Measurements from ENCODE around the gene CHST15.
"Not testable (repeated sequence)": the region's sequence is repeated elsewhere in the genome, so short reads cannot be mapped to it uniquely, and the experiment has no call there.

Gene CHST15

DNA sequence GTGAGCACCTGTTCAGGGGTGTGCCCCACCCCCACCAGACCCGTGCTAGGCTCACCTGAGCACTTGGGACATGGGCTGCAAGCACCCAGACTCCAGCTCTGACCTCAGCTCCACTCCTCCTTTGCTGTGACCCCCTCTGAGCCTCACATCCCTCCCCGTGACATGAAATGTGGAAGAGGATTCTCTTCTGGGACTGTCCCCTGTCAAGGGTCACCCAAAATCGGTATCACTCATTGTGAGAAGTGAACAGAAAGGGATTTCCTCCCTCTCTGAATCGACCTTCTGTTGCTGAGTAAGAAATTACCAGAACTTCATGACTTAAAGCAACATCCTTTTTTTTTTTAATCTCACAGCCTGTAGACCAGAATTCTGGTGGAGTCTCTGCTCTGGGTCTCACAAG lies 6.2 kb upstream of the CHST15 start:
- no peaks in the 10 kb centered on the region for H3K9me3 ChIP-seq
- in situ Hi-C loops (cut with MboI; ENCODE audit: low sequenced_read_pairs) = no loop called here
- no peak for DNase-seq (ENCODE audit: low spot score in 2 of 2)
- no peaks in the 10 kb centered on the region for H3K36me3 ChIP-seq (replicated peaks)
- H3K27me3 ChIP-seq (ENCODE audit: low read depth) = peaks cover 2% of the 10 kb centered on the region
- H3K4me1 ChIP-seq = no peaks in the 10 kb centered on the region
- H3K4me3 ChIP-seq = no peak overlapping the region

DNA sequence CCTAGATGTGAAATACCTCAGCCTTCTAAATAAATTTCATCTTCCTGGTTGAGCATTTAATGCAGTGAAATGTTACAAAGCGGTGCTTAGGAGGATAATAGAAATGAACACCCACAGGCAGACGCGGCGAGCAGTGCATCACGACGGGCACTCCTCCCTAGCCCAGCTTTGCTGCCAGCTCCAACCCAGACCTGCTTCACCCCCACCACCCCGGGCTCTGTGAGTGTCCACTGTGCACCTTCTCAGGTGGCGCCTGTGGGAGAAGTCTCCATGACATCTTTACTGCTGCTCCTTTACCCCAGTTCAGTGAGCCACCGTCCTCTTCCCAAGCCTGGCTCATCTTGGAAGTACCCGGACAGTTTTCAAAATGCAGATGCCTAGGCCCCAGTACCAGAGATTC lies 5.2 kb upstream of the CHST15 start:
- Histone ChIP-seq H3K9me3 (no peaks in the 10 kb centered on the region), H3K36me3 (replicated peaks) (no peaks in the 10 kb centered on the region), H3K27me3 (ENCODE audit: low read depth) (peaks cover 13% of the 10 kb centered on the region), H3K4me1 (no peaks in the 10 kb centered on the region), H3K4me3 (no peak overlapping the region)
- in situ Hi-C loops (cut with MboI; ENCODE audit: low sequenced_read_pairs) = no loop called here
- no peak for DNase-seq (ENCODE audit: low spot score in 2 of 2)

DNA sequence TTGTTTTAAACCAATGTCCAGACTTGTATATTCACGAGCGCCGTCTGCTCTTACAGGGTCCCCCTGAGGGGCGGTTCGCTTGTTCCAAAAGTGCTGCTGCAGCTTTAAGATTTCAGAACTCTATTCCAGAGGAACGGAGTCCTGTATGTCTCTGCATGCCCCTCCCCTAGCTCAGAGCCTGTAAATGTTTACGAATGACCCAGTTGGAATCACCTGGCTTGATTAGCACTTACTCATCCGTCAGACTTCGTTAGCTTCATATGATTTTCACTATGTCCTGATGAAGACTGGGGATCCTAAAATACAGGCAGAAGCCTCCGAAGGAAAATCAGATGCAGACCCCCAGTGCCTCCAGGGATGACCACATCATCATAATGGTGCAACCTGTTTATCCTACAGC lies 4.5 kb upstream of the CHST15 start:
- H3K9me3 ChIP-seq = no peaks in the 10 kb centered on the region
- in situ Hi-C loops (cut with MboI; ENCODE audit: low sequenced_read_pairs) = no loop called here
- H3K27me3 ChIP-seq (ENCODE audit: low read depth) = peaks cover 15% of the 10 kb centered on the region
- no peaks in the 10 kb centered on the region for H3K4me1 ChIP-seq
- no peak overlapping the region for H3K4me3 ChIP-seq
- DNase-seq (ENCODE audit: low spot score in 2 of 2) = no peak
- H3K36me3 ChIP-seq (replicated peaks) = no peaks in the 10 kb centered on the region

DNA sequence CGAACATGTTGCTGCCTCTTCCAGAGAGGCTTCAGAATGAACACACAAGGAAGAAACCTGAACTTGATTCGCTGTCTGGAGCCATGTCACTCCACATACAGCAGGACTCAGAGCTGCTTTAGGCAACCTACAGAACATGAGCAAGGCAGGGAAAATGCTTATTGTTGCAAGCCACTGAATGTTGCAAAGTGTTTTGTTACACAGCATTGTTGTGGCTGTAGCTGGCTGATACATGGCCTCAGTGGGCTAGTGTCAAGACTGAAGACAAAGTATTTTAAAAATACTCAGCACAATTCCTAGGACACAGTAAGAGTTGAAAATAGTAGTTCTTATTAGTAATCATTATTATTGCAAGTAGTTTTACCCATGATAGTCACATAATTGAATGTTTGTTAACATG lies 3.1 kb upstream of the CHST15 start:
- Histone ChIP-seq H3K4me3 (no peak overlapping the region), H3K27me3 (ENCODE audit: low read depth) (peaks cover 19% of the 10 kb centered on the region), H3K4me1 (no peaks in the 10 kb centered on the region), H3K36me3 (replicated peaks) (no peaks in the 10 kb centered on the region), H3K9me3 (no peaks in the 10 kb centered on the region)
- in situ Hi-C loops (cut with MboI; ENCODE audit: low sequenced_read_pairs) = no loop called here
- DNase-seq (ENCODE audit: low spot score in 2 of 2) = no peak

DNA sequence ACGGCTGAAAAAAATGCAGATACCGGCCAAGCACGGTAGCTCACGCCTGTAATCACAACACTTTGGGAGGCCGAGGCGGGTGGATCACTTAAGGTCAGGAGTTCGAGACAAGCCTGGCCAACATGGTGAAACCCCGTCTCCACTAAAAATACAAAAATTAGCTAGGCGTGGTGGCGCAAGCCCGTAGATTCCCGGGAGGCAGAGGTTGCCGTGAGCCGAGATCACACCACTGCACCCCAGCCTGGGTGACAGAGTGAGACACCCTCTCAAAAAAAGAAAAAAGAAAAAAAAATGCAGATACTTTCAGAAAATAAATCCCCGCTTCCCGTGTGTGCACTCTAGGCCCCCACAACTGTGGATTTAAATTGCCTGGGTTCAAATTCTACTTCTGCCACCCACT lies 2.4 kb upstream of the CHST15 start:
- in situ Hi-C loops (cut with MboI; ENCODE audit: low sequenced_read_pairs); H3K4me1 ChIP-seq: not testable (repeated sequence)
- peaks cover 20% of the 10 kb centered on the region for H3K27me3 ChIP-seq (ENCODE audit: low read depth)

DNA sequence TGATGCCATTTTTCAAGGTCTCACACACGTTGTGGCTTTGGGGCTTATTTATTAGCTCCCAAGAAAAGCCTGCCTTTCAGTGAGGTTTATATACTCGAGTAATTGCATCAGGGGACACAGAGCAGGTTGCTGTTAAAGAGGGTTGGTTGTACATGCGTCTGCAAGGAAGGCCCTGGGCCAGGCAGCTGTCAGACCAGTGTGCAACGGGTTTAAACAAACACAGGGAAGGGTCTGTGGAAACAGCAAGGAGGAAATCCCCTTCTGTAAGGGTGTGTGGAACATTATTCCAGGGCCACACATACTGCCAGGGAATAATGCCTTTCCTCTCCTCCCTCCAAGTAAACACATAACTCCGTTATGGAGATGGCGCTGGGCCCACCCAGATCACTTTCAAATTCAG lies 1.7 kb upstream of the CHST15 start:
- H3K27me3 ChIP-seq (ENCODE audit: low read depth) = peaks cover 26% of the 10 kb centered on the region
- in situ Hi-C loops (cut with MboI; ENCODE audit: low sequenced_read_pairs) = no loop called here
- no peaks in the 10 kb centered on the region for H3K9me3 ChIP-seq
- H3K36me3 ChIP-seq (replicated peaks) = no peaks in the 10 kb centered on the region
- DNase-seq (ENCODE audit: low spot score in 2 of 2) = no peak
- H3K4me1 ChIP-seq = no peaks in the 10 kb centered on the region
- H3K4me3 ChIP-seq = no peak overlapping the region

More for the DNA sequence above, 2.4 kb upstream of the CHST15 start:
- H3K9me3 ChIP-seq; DNase-seq (ENCODE audit: low spot score in 2 of 2); H3K4me3 ChIP-seq; H3K36me3 ChIP-seq (replicated peaks): not testable (repeated sequence)

DNA sequence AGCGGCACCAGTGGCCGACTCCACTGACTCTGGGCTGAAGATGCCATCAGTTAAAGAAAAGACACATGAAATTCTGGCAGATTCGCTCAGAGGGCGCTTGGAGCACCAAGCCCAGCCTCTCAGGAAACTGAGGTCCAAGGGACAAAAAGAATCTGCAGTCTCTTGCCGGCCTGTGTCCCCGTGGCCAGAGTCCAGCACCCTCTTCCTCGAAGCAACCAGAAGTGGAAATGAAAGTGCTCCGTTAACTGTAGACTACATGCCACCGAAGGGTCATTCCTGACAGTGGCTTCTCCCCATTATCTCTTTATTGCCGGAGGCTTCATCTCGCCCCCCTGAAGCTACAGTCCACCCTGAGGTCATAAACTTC lies 1.0 kb upstream of the CHST15 start:
- Histone ChIP-seq H3K9me3 (no peaks in the 10 kb centered on the region), H3K36me3 (replicated peaks) (no peaks in the 10 kb centered on the region), H3K27me3 (ENCODE audit: low read depth) (peaks cover 26% of the 10 kb centered on the region), H3K4me3 (no peak overlapping the region), H3K4me1 (no peaks in the 10 kb centered on the region)
- in situ Hi-C loops (cut with MboI; ENCODE audit: low sequenced_read_pairs) = no loop called here
- DNase-seq (ENCODE audit: low spot score in 2 of 2) = no peak

DNA sequence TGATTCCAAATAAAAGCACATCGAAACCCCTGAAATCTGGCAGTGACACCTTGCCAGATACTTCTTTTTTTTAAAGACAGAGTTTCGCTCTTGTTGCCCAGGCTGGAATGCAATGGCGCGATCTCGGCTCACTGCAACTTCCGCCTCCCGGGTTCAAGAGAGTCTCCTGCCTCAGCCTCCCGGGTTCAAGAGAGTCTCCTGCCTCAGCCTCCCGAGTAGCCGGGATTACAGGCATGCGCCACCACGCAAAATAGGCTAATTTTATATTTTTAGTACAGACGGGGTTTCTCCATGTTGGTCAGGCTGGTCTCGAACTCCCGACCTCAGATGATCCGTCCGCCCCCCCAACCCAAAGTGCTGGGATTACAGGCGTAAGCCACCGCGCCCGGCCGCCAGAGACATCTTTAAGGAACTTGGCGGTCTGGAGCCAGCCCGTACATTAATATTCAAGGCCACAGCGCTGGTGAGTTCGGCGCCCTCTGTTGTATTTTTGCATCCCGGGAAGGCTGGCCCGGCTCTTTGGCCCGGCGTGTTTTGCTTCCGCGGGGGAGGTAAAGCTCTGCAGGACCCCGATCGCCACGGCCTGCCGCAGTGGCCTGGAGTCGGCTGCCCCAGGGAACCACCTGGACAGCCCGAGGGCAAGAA lies 498 bp upstream of the CHST15 start:
- in situ Hi-C loops (cut with MboI; ENCODE audit: low sequenced_read_pairs); H3K4me1 ChIP-seq; H3K9me3 ChIP-seq; H3K36me3 ChIP-seq (replicated peaks): not testable (repeated sequence)
- peak in 1 of 2 experiments; percentile 46 for DNase-seq (ENCODE audit: low spot score in 2 of 2)
- H3K4me3 ChIP-seq = peak overlapping the region; percentile 36
- peaks cover 26% of the 10 kb centered on the region for H3K27me3 ChIP-seq (ENCODE audit: low read depth)

DNA sequence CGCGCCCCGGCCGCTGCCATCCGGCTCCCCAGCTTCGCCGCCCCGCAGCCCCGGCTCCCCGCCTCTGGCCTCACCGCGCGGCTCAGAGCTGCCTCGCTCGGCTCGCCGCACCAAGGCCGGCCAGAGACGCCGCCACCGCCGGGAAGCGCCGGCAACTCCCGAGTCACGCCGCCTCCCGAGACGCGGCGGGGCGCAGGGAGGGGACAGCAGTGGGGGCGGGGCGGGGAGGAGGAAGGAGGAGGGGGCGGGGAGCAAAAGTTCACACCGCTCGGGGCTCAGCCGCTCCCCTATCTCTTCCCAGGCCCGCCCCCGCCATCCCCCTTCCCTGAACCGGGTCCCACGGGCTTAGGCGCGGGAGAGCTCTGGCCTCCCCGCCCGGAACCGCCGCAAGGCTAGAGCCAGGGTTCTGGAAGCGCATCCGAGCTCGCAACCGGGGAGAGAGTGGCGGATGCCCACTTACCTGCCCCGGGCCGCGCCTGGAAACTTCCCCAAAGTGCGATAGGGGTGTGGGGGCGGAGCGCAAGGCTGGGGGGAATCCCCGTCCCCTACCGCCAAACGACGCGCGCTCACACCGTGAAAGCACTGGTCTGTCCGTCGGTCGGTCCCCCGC lies 1.0 kb downstream of the CHST15 start:
- peaks cover 26% of the 10 kb centered on the region for H3K27me3 ChIP-seq (ENCODE audit: low read depth)
- peak in 1 of 2 experiments; percentile 52 for DNase-seq (ENCODE audit: low spot score in 2 of 2)
- H3K9me3 ChIP-seq = no peaks in the 10 kb centered on the region
- H3K36me3 ChIP-seq (replicated peaks) = no peaks in the 10 kb centered on the region
- H3K4me1 ChIP-seq = no peaks in the 10 kb centered on the region
- in situ Hi-C loops (cut with MboI; ENCODE audit: low sequenced_read_pairs) = no loop called here
- peak overlapping the region; percentile 36 for H3K4me3 ChIP-seq

DNA sequence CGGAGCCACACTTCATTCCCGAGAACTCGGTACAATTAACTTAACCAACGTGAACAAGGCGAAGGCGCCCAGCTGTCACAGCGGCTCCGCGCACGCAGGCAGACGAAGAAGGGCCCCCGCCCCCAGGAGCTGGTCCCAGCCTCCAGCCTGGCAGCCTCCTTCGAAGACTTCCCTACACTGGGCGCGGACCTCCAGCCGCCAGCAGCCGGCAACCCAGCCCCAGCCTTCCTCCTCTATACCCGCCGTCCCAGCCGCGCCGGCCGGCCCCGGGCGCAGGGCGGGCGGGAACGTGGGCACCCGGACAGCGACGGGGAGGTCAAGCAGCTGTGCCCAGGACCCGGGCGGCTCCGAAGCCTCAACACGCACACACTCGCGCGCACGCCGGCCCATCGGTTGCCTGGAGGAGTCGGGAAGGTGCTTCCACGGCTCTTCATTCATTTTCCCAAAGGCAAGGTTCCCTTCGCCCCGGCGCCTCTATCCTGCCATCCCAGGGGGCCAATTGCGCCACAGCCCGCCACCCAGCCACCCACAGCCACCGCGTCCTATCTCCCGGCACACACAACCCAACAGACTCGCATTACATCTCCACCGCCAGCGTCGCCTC lies 1.6 kb downstream of the CHST15 start:
- Histone ChIP-seq H3K4me1 (no peaks in the 10 kb centered on the region), H3K9me3 (no peaks in the 10 kb centered on the region), H3K27me3 (ENCODE audit: low read depth) (peaks cover 26% of the 10 kb centered on the region), H3K36me3 (replicated peaks) (no peaks in the 10 kb centered on the region), H3K4me3 (peak overlapping the region; percentile 25)
- in situ Hi-C loops (cut with MboI; ENCODE audit: low sequenced_read_pairs) = no loop called here
- DNase-seq (ENCODE audit: low spot score in 2 of 2) = no peak

DNA sequence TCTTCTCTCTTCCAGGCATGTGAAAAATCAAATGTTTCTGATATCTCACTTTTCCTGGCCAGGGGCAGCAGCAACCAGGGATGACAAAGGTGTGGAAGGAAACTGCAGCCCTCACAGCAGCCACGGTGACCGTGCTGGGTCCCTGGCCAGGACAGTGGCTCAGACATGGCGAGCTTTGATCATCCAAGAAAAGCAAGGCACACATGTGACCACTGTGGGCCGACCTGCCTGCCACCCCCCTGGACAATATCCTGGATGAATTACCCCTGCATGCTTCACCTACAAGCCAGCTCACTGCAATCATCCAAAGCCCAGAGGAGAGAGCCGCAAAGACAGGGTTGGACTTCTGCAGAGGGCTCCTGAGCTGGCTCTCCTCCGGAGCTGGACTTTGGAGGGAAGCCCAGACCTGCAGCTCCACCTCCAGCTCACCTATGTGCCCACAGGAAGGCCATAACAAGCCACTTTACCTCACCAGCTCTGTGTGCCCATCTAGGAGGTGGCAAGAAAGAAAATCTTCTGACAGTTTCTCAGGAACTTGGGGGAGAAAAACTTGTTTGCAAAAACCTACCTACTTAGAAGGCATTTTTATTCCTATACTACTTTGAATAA lies 2.7 kb downstream of the CHST15 start:
- no peaks in the 10 kb centered on the region for H3K4me1 ChIP-seq
- in situ Hi-C loops (cut with MboI; ENCODE audit: low sequenced_read_pairs) = no loop called here
- no peak for DNase-seq (ENCODE audit: low spot score in 2 of 2)
- no peaks in the 10 kb centered on the region for H3K9me3 ChIP-seq
- no peaks in the 10 kb centered on the region for H3K36me3 ChIP-seq (replicated peaks)
- peaks cover 26% of the 10 kb centered on the region for H3K27me3 ChIP-seq (ENCODE audit: low read depth)
- no peak overlapping the region for H3K4me3 ChIP-seq

DNA sequence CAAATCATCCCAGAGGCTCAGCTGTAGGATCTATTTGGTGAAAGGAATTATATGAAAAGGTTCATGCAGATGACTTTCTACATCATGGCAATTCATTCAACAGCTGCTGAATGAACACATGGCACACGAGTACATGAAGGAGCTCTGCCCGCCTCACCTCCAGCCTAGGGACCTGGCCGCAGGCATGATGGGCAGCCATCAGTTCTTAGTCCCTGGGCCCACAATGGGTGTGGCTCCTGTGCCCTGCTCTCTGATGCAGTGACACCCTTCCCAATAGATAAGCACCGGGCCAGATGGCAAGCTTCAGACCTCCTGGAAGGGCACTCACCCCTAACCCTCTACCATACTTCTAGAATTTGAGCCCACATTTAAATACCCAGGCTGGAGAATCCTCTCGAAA lies 3.5 kb downstream of the CHST15 start:
- Histone ChIP-seq H3K4me3 (no peak overlapping the region), H3K36me3 (replicated peaks) (no peaks in the 10 kb centered on the region), H3K4me1 (no peaks in the 10 kb centered on the region), H3K9me3 (no peaks in the 10 kb centered on the region), H3K27me3 (ENCODE audit: low read depth) (peaks cover 26% of the 10 kb centered on the region)
- in situ Hi-C loops (cut with MboI; ENCODE audit: low sequenced_read_pairs) = no loop called here
- no peak for DNase-seq (ENCODE audit: low spot score in 2 of 2)

DNA sequence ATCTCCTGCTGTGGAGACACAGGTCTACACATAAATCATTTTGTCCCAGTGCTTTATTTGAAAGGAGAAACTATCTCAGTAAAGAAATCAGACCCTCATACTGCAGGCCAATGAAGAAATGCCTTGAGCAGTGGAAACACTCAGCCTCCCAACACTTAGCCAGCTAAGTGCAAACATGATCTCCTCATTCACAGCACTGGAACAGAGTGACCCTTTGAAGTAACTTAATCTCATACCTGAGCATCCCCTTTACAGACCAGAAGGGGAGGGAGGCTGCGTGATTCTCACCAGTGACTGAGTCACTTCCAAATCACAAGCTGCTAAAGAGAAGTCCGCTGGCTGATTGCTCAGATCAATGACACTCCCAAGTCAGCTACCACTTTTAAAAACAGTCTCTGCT lies 4.5 kb downstream of the CHST15 start:
- no peak for DNase-seq (ENCODE audit: low spot score in 2 of 2)
- H3K4me3 ChIP-seq = no peak overlapping the region
- H3K4me1 ChIP-seq = no peaks in the 10 kb centered on the region
- no peaks in the 10 kb centered on the region for H3K9me3 ChIP-seq
- H3K27me3 ChIP-seq (ENCODE audit: low read depth) = peaks cover 17% of the 10 kb centered on the region
- no peaks in the 10 kb centered on the region for H3K36me3 ChIP-seq (replicated peaks)
- in situ Hi-C loops (cut with MboI; ENCODE audit: low sequenced_read_pairs) = no loop called here
